Activated T-cell treated with anti-CD3 and anti-CD28 coated beads, Interleukin-2, amount 50 U/mL, for 1 hour (primary cell): ENCODE measurements around the gene ALPK1.
"Not testable (repeated sequence)": the region's sequence is repeated elsewhere in the genome, so short reads cannot be mapped to it uniquely, and the experiment has no call there.

Source experiments
- DNase-seq: peaks from one replicate; pipeline ENCODE4 v3.0.0-alpha.2; 2020

ALPK1 gene

DNA sequence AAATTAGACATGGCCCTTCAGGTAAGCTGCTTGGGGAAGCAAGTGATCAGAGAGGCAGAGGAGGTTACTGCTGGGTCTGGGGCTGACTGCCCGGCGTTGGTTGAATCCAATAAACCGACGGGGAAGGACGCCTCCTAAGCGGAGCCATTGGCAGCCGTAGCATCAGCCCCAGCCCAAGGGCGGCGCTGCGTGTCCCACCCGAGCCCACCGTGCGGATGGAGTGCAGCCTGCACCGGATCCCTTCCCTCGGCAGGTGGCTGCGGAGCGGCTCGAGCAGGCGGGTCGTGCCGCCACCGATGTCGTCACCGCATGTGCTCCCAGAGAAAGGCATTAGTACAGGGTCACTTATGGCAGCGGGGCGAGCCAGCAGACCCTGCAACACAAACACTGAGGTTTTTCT, 82.1 kb downstream of the ALPK1 start:
- no peak for DNase-seq

DNA sequence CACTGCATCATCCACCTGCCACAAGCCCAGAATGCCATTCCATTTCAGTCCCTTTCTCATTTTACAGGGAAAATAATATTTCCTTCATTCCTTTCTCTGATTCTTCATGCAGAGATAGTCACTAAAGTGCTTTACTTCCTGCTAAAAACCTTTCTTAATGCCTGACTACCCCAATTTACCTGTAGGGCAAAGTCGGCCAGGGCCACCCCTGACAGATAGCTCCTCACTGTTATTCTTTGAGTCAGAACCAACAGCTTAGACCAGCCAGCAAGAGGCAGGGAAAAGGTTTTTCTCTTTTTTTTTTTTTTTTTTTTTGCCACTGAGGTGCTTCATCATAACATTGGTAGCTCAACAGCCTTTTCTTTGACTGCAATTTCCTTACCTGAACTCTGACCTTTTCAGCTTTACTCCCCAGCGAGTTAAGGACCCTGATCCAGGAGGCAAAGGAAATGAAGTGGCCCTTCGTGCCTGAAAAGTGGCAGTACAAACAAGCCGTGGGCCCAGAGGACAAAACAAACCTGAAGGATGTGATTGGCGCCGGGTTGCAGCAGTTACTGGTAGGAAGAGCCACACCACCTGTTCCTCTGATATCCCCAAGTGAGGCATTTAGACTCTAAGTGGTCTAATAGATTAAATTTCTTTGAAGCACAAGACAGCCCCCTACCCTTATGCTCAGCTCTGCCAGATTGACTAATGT, 85.0 kb downstream of the ALPK1 start:
- DNase-seq: no peak

DNA sequence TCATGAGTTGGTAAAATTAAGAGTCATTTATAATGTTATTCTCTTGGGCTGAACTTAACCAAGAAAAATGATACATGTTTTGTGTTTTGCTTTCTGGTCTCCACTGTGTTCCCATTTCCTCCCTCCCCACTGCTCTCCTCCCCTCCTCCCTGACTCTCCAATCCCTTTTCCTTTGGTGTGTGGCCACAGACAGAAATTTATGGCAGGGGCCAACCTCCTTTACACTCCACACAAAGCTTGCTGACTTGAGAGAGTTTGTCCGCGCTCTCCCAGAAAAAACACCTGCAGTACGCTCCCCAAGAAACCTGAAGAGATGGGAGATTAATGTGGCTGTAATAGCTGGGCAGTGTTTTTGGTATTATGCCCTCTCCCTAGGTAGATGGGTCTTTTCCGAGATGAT, 88.9 kb downstream of the ALPK1 start:
- DNase-seq: no peak

DNA sequence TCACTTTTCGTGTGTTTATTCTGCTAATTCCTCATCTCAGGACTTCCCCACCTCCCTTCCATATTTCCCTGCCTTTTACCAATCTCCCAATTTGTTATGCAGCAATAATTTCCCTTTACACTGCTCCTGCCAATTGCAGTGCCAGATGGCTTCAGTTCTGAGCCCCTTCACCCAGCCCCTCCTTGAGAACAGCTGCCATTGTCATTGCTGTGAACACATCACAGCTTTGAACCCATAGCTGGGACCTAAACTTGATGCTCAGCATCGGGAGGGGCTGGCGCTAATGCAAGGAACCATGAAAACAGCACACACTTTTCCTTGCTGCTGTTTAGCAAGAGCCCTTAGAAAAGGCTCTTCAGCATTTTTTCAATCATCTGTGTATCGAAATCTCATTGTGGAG, 104.9 kb downstream of the ALPK1 start:
- no peak for DNase-seq

DNA sequence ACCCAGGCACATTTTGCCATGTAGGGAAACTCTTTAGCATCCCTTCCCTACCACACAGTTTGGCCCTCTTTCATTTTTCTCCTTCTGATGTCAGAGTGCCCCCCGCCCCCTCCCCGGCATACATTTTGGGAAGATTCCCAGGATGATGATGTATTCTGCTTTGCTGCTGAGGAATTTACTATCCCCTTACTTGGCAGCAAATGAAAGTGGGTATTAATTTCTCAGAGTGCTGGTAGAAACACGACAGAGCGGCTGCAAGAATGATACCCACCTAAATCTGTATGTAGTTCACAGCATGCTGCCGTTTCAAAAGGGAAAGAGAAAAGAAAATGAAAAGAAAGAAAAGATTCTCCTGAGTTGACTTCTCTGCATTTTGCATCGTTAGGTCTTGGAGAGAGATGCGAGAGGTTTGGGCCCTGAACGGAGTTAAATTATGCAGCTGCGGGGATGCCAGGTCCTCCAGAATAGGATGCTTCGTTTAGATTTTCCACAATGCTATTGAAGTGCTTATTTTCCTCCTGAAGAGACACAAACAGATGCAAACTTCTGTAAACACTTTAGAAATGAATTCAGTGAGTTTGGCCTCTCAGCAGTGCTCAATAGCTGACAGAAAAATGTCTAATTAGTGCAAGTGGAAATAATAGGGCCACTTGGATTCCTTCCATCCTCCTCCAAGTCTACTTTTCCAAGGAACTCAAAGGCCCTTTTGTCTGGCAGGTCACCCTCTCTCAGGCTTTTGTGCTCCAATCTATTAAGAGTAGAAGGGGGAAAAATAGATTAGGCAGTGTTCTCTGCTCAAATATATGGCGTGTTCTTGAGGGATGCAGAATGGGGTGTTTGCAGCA, 106.2 kb downstream of the ALPK1 start:
- DNase-seq: no peak

DNA sequence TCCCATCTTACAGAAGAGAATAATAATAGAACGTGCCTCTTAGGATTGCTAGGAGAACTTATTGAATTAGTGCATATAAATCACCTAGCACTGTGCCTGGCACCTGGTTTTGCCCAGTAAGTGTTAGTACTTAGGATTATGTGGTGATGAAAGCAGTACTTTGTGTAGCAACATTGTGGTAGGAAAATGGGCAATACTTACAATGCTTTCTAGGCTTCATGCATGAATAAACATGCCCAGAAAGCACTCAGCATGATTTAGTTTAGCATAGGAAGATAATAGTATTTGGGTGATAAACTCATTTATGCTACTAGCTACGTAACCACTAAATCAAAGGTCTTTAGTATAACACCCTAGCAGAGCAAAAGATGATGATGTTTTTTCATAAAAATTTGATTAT, 113.2 kb downstream of the ALPK1 start:
- no peak for DNase-seq

DNA sequence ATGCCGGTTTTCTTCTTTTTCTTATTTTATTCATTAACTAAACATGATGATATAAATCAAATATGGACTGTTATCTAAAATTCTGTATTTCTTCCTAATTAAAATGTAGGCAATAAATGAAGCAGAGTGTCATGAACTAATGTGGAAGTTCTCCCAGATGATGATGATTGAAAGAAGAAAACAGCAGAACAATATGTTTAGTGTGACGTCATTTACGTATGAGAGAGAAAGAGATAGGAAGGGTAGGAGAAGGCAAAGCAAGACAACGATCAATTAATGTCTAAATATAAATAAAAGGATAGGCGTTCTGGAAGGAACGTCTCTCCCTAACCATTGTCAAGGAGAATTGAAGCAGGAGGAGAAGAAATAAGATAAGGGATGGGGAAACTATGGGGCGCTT, 113.6 kb downstream of the ALPK1 start:
- DNase-seq: no peak

DNA sequence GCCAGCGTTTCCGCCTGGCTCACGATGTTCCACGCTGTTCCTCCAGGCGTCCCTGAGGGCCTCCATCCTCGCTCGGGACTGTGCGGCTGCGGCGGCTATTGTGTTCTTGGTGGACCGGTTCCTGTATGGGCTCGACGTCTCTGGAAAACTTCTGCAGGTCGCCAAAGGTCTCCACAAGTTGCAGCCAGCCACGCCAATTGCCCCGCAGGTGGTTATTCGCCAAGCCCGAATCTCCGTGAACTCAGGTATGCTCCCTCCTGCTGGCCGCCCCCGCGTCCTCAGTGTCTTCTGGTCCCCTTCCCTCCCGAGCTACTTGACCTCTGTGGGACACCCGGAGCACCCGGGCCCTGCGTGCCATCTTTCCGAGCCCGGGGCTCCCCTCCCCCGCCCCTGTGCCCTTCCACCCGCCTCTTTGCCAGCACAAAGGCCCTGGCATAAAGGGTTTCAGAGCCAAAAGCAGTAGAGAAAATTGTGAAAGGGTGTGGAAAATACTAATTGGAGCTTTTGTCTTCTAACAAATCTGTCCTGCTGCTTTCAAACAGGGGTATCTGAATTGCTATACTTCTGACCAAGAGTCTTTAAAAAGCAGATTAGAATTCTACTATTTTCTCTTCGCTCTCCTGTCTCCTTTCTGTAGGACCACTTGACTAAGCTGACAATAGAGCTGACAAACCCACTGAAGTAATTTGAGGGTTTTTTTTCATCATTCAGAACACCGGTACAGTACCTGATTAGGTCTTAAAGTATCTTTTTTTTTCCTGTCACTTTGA, 114.8 kb downstream of the ALPK1 start:
- DNase-seq: no peak

DNA sequence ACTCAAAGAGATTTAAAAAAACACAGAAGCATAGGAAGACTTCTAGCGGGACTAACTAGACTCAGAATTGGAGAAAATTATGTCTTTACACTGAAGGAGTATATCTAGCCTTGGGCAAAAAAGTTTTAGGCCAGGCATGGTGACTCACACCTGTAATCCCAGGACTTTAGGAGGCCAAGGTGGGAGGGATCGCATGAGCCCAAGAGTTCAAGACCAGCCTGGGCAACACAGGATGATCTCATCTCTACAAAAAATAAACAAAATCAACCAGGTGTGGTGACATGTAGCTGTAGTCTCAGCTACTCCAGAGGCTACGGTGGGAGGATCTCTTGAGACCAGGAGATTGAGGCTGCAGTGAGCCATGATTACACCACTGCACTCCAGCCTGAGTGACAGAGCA, 119.3 kb downstream of the ALPK1 start:
- no peak for DNase-seq

DNA sequence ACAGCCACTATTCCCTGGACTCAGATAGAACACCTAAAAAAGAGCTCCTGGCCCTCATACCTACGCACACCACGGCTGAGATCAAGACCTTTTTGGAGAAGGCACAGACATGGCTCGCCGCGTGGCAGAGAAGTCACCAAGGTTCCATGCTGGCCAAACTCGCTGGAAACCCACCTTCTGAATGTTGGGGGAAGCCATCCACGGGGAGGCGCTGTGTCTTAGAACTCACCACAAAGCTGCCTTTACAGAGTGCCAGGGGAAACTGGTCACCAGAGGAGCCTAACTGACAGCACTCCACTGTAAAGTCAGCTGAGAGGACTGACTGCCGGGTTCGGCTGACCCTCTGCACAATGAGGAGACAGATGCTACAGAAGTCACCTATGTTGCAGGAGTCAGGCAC, 120.9 kb downstream of the ALPK1 start:
- no peak for DNase-seq

DNA sequence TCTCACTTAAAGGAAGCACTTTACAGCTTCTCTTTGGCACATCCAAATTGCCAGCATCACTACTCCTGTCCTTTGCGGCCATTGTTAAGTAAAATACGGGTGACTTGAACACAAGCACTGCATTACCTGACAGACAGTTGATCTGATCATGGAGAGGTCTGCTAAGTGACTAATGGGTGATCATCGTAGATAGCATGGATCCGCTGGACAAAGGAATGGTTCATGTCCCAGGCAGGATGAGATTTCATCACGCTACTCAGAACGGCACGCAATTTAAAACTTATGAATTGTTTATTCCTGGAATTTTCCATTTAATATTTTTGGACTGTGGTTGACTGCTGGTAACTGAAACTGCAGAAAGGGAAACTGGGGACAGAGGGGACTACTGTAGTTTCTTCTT, 124.7 kb downstream of the ALPK1 start:
- DNase-seq: no peak

DNA sequence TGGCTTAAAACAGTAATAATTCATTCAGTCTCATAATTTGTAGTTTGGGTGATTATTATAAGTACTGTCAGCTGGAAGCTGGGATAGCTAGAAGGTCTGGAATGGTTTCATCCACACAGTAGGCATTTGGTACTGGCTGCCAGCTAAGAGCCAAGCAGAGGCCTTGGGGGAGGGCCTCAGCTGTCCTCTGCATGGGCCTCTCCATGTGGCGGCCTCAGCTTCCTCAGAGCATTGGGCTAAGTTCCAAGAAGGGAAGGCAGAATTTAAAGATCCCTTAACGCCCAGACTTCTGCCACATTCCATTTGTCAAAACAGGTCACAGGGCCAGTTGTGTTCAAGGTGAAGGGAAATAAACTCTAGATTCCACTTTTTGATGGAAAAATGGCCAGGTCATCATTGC, 125.5 kb downstream of the ALPK1 start:
- DNase-seq: no peak

DNA sequence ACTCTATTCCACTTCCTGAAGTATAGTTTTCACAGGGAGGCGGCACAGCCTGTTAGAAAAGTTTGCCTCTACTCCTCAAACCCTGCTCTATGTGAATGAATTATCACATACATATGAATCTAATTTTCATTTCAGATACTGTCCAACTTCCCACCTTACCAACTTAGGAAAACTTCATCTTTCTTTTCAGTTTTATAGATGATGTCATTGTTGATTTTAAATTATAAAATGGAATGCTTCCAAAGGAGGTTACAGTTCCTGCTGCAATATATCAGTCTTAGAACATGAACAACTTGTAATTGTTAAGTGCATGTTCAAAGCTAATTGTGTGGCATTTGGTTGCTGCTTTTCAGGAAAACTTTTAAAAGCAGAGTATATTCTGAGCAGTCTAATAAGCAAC, 126.4 kb downstream of the ALPK1 start:
- no peak for DNase-seq

DNA sequence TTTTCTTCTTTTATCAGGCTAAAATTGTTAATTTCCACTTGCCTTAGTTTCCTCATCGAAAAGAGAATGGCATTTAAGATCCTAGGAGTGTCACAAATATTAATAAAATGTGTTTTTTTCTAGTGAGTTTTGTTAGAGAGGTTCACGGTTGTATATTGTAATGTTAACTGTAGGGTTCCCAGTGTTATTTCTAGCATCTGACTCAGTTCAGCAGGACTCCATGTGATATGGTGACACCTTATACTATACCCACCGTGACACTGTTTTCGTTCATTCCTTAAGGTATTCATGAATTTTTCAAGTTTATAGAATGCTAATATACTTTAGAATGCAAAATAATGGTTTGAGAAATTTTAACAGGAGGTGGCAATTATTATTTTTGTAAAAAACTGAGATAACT, 128.7 kb downstream of the ALPK1 start:
- no peak for DNase-seq

DNA sequence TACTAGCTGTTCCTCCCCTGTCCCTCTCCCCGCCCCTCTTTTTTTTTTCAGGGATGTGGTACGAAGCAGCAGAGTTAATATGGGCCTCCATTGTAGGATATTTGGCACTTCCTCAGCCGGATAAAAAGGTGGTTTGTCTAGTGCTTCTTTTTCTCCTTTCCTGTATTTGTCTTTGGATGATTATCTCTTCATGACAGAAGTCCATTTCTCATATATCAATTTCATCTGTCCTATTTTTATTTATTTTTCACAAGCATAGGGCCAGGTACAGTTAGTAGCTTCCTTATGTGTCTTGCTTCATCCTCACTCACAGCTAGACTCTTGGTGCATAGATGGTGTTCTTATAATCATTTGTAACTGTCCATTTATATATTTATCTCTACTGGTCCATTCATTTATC, 129.2 kb downstream of the ALPK1 start:
- no peak for DNase-seq

DNA sequence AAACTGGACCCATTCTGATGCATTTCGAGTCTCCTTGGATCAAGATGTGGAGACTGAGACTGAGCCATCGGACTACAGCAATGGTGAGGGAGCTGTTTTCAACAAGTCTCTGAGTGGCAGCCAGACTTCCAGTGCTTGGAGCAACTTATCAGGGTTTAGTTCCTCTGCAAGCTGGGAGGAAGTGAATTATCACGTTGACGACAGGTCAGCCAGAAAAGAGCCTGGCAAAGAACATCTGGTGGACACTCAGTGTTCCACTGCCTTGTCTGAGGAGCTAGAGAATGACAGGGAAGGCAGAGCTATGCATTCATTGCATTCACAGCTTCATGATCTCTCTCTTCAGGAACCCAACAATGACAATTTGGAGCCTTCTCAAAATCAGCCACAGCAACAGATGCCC, 134.0 kb downstream of the ALPK1 start:
- no peak for DNase-seq

DNA sequence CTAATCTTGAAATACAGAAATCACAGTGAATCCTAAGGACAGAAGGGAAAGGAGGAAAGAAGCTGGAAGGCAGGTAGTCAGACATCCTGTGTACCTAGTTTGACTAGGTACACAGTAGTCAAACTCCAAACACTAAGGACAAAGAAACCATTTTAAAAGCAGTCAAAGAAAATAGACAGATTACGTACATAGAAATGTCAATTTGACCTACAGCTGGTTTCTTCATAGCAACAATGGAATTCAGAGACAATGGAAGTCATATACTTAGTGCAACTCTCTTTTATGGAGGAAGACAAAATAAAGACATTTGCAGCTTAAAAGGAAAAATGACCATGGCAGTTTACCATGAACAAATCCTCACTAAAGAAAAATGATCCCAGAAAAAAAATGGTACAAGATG, 139.8 kb downstream of the ALPK1 start:
- DNase-seq: no peak

DNA sequence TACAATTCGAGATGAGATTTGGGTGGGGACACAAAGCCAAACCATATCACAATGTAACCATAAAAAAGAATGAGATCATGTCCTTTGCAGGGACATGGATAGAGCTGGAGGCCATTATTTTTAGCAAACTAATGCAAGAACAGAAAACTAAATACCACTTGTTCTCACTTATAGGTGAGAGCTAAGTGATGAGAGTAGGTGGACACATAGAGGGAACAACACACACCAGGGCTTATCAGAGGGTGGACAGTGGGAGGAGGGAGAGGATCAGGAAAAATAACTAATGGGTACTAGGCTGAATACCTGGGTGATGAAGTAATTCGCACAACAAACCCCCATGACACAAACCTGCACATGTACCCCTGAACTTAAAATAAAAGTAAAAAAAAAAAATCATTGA, 145.1 kb downstream of the ALPK1 start:
- DNase-seq: not testable (repeated sequence)

DNA sequence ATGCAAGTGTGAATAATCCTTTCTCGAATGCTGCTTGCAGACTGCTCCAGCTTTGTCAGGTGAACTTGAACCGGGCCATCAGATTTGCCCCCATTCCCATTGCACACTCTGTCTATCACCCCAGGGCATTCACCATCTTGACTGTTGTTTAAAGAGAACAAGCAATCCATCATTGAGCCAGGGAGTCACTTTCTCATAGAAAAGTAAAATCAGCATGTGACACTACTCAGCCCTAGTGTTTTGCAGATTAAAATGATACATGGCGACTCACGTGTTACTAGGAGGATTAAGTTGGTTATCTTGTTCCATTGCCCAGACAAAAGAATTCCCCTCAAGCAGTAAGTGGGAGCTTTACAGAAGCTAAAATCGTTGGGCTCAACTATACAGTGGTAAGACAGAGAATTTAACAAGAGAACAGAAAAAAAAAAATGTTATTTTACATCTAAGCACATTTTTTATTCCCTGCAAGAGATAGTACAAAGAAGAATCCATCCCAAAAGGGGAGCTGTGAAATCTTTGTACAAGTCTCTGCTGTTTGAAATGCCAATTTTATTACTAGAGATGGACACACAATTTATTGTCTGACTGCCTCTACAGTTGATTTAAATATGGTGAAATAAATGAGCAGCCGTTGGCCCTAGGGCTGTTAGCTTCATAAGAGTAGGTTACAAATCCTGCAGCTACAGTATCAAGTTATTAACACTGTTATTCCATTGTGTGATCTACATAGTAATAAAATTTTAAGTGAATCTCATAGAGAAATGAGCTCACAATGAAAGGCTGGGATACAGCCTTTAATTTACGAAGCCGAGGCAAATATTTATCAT, 151.3 kb downstream of the ALPK1 start:
- no peak for DNase-seq

DNA sequence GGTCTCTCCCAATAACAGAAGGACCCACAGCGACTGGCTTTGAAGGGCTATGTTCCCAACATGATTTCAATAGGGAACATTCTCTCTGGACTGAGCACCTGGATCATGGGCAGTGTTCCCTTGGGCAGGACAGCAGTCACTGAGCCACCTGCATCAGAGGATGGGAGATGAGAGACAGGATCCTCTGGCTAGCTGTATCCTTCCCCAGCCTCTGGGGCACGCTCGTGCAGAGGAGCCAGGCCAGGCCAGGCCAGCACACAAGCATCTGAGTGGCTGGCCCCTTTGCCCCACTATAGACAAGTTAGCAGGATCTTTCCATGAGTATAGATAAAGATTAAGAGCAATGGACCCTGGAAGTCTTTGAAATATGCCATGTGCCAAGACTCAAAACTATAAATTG, 152.5 kb downstream of the ALPK1 start:
- no peak for DNase-seq

DNA sequence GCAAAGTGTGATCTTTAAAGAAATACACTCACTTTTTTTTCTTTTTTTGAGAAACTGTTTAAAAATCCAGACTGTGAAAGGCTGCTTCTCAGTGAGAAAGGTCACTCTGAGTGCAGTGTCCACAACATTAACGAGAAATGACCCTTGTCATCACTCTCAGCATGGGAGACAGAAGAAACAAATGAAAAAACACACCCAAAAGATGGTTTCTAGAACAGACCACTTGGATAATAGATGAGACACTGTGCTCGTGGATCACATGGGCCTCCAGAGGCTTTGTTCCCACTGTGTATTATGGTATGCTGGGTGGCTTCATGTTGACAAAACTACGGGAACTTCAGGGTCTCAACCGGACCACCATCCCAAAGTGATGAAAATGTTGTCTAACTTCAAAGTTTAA, 153.9 kb downstream of the ALPK1 start:
- DNase-seq: no peak

DNA sequence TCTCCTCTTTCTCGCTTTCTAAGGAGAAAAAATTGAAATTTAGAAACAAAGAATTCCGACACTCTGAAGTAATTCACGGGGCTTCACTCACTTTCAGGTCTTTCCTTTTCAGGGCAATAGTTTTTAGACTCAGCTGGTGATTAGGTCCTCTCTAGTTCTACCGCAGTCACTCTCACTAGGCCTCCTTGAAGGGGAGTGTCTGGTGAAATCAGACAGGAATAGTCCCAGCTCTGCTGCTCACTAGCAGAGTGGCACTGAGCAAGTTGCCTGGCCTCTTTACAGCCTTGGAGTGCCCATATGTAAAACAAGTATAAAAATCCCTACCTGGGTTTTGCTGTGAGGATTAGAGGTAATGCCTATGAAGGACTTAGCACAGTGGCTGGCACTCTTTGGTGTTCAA, 154.7 kb downstream of the ALPK1 start:
- DNase-seq: no peak

DNA sequence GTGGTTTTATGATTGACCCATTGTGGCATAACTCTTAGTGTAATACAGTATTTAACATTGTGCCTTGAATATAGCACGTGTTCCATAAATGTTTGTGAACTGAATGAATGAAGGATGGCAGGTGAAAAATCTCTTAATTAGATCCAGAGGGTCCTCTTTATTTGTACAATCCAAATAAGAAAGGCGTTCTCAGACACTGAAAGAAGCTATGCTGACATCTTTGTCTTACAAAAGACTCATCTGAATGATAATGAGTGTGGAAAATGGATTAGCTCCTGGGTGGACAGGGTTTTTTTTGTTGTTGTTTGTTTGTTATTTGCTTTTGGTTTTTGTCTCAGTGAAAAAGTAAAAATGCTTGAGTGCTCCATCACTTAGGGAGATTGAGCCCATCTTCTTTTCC, 156.2 kb downstream of the ALPK1 start:
- no peak for DNase-seq
